HCT116 (cell line): Measurements from ENCODE around the gene TRIOBP. TPM values are rescaled to one million over a fixed set of nuclear protein-coding genes. Genes with fewer than 3 reads are reported as not detected.

Experiments used
- ATAC-seq: fragments of 200-7000 bp; cut with Tn5 transposase; 2 replicates; pipeline ENCODE4 v1.9.1; 2020; ENCODE audit warnings: mild to moderate bottlenecking, moderate library complexity
- BruUV-seq: library from RNA; stranded (reverse); fragments of 400-500 nt; replicated peaks from 2 replicates; lab custom pipeline; 2021; lab: Mats Ljungman, UMichigan
- CTCF ChIA-PET: fragments of 300-600 bp; sonication (Branson Sonifier 250); formaldehyde crosslinking; loops from one replicate; lab custom pipeline; 2021; ENCODE audit warnings: antibody characterized with exemption; lab: Charles Lee
- POLR2A ChIA-PET: fragments of 300-600, 350-600 bp; sonication (Branson Sonifier 250); formaldehyde crosslinking; loops from one replicate; lab custom pipeline; 2021; ENCODE audit warnings: antibody characterized with exemption; lab: Charles Lee
- RAD21 ChIA-PET, 2 experiments: fragments of 300-600 bp; sonication (Branson Sonifier 250); formaldehyde crosslinking; loops; one replicate each; lab custom pipeline; 2023; ENCODE audit warnings: low total read pairs in 2 of 2; ENCODE audit not compliant: uncharacterized antibody in 2 of 2, unreplicated experiment in 2 of 2, low non-redundant PET in 1 of 2; lab: Charles Lee
- DNase-seq: peaks from one replicate; pipeline ENCODE4 v3.0.0-alpha.2; 2010; ENCODE audit warnings: low read depth, low spot score
- H2AFZ ChIP-seq: fragments of 200-600 bp; shearing (Covaris generic), sonication (generic); 2 replicates; pipeline ENCODE4 v1.6.1; 2017; ENCODE audit warnings: low read depth, mixed run types, mixed read lengths, antibody characterized with exemption, low read length; ENCODE audit not compliant: poor library complexity, severe bottlenecking
- H3K27ac ChIP-seq: 2 replicates; pipeline ENCODE4 v1.5.1; 2012; ENCODE audit warnings: low read depth, low read length
- H3K27me3 ChIP-seq: fragments of 200-600 bp; sonication (generic); 2 replicates; pipeline ENCODE4 v1.6.1; 2016; ENCODE audit warnings: mixed run types, low read length, mixed read lengths; ENCODE audit not compliant: insufficient read depth
- H3K36me3 ChIP-seq, 2 experiments: fragments of 200-500 bp in 1 of 2; fragments of 200-600 bp in 1 of 2; sonication (Bioruptor generic) in 1 of 2; sonication (generic) in 1 of 2; 2 replicates each; pipeline versions ENCODE4 v1.5.1 to v1.6.1; 2014 to 2016; ENCODE audit warnings: low read length in 2 of 2, inconsistent platforms in 1 of 2, mixed read lengths in 1 of 2, mixed run types in 1 of 2; ENCODE audit not compliant: insufficient read depth in 2 of 2, control insufficient read depth in 1 of 2
- H3K4me1 ChIP-seq, 2 experiments: fragments of 200-600 bp in 1 of 2; sonication (generic) in 1 of 2; 2 replicates each; pipeline versions ENCODE4 v1.5.1 to v1.6.1; 2012 to 2017; ENCODE audit warnings: low read length in 2 of 2, inconsistent platforms in 1 of 2, mild to moderate bottlenecking in 1 of 2, mixed read lengths in 1 of 2, mixed run types in 1 of 2, moderate library complexity in 1 of 2; ENCODE audit not compliant: insufficient read depth in 2 of 2, control insufficient read depth in 1 of 2
- H3K4me2 ChIP-seq: fragments of 200-600 bp; sonication (generic); 2 replicates; pipeline ENCODE4 v1.6.1; 2017; ENCODE audit warnings: mixed run types, low read length, mixed read lengths
- H3K4me3 ChIP-seq, 2 experiments: fragments of 200-600 bp in 1 of 2; sonication (generic) in 1 of 2; replicated peaks in 1 of 2; 2 replicates each; pipeline ENCODE4 v1.5.1; 2011 to 2016; ENCODE audit warnings: low read length in 2 of 2, control low read depth in 1 of 2, low read depth in 1 of 2, mild to moderate bottlenecking in 1 of 2, mixed read lengths in 1 of 2, mixed run types in 1 of 2
- H3K79me2 ChIP-seq: fragments of 200-600 bp; sonication (generic); 2 replicates; pipeline ENCODE4 v1.6.1; 2017; ENCODE audit warnings: mild to moderate bottlenecking, mixed run types, low read length, moderate library complexity, mixed read lengths; ENCODE audit not compliant: insufficient read depth
- H3K9ac ChIP-seq: fragments of 200-600 bp; sonication (generic); 2 replicates; pipeline ENCODE4 v1.6.1; 2016; ENCODE audit warnings: low read length, mixed read lengths
- H3K9me2 ChIP-seq: fragments of 200-600 bp; sonication (generic), shearing (Covaris generic); 2 replicates; pipeline ENCODE4 v1.6.1; 2017; ENCODE audit warnings: mixed run types, mild to moderate bottlenecking, moderate library complexity; ENCODE audit not compliant: insufficient read depth
- H3K9me3 ChIP-seq, 2 experiments: fragments of 200-500 bp in 1 of 2; fragments of 200-600 bp in 1 of 2; sonication (Bioruptor generic) in 1 of 2; sonication (generic) in 1 of 2; 2 replicates each; pipeline ENCODE4 v1.6.1; 2014 to 2017; ENCODE audit warnings: low read length in 2 of 2, mixed read lengths in 2 of 2, inconsistent platforms in 1 of 2, low read depth in 1 of 2, mild to moderate bottlenecking in 1 of 2, mixed run types in 1 of 2, moderate library complexity in 1 of 2; ENCODE audit not compliant: control insufficient read depth in 1 of 2, insufficient read depth in 1 of 2
- H4K20me1 ChIP-seq: fragments of 200-600 bp; sonication (generic), shearing (Covaris generic); 2 replicates; pipeline ENCODE4 v1.6.1; 2017; ENCODE audit warnings: mixed run types, mild to moderate bottlenecking, moderate library complexity; ENCODE audit not compliant: insufficient read depth
- CBX3 ChIP-seq: IDR thresholded peaks from 2 replicates; pipeline ENCODE4 v1.6.1; 2012; ENCODE audit warnings: low read depth
- CEBPB ChIP-seq: IDR thresholded peaks from 2 replicates; pipeline ENCODE4 v1.6.1; 2012; ENCODE audit warnings: low read depth
- CTCF ChIP-seq, 3 experiments: fragments of 200-600 bp in 1 of 3; sonication (generic) in 1 of 3; IDR thresholded peaks in 2 of 3; conservative IDR thresholded peaks in 1 of 3; 2 replicates each; pipeline ENCODE4 v1.5.1; 2012 to 2017; ENCODE audit warnings: low read depth in 2 of 3, low read length in 2 of 3, antibody characterized with exemption in 1 of 3, borderline replicate concordance in 1 of 3, control low read depth in 1 of 3, mild to moderate bottlenecking in 1 of 3, mixed read lengths in 1 of 3, mixed run types in 1 of 3, moderate library complexity in 1 of 3; ENCODE audit not compliant: insufficient read depth in 1 of 3
- EGR1 ChIP-seq: IDR thresholded peaks from 2 replicates; pipeline ENCODE4 v1.6.1; 2012; ENCODE audit warnings: low read depth
- EZH2 ChIP-seq: fragments of 200-600 bp; sonication (generic); IDR thresholded peaks from 2 replicates; pipeline ENCODE4 v1.6.1; 2017; ENCODE audit warnings: antibody characterized with exemption, mixed run types
- EZH2phosphoT487 ChIP-seq: fragments of 200-600 bp; IDR thresholded peaks from 2 replicates; pipeline ENCODE4 v1.6.1; 2018; ENCODE audit warnings: antibody characterized with exemption, borderline replicate concordance
- FOSL1 ChIP-seq: IDR thresholded peaks from 2 replicates; pipeline ENCODE4 v1.6.1; 2012; ENCODE audit warnings: low read depth
- JUND ChIP-seq: IDR thresholded peaks from 2 replicates; pipeline ENCODE4 v1.6.1; 2012
- MAX ChIP-seq: IDR thresholded peaks from 2 replicates; pipeline ENCODE4 v1.6.1; 2012
- REST ChIP-seq: IDR thresholded peaks from 2 replicates; pipeline ENCODE4 v1.6.1; 2012; ENCODE audit warnings: low read depth
- SIN3A ChIP-seq: IDR thresholded peaks from 2 replicates; pipeline ENCODE4 v1.6.1; 2012; ENCODE audit warnings: low read depth
- SRF ChIP-seq: IDR thresholded peaks from 2 replicates; pipeline ENCODE4 v1.6.1; 2012; ENCODE audit warnings: low read depth
- TCF7L2 ChIP-seq: IDR thresholded peaks from 2 replicates; pipeline ENCODE4 v1.7.0; 2011; ENCODE audit warnings: borderline replicate concordance, inconsistent platforms; ENCODE audit not compliant: insufficient read depth, insufficient read length; ENCODE audit errors: extremely low read depth
- YY1 ChIP-seq: IDR thresholded peaks from 2 replicates; pipeline ENCODE4 v1.6.1; 2011; ENCODE audit warnings: low read length, low read depth, moderate library complexity, mild to moderate bottlenecking; ENCODE audit not compliant: insufficient replicate concordance; ENCODE audit errors: extremely low read depth
- ZBTB33 ChIP-seq: IDR thresholded peaks from 2 replicates; pipeline ENCODE4 v1.6.1; 2011; ENCODE audit warnings: mild to moderate bottlenecking, low read length, moderate library complexity; ENCODE audit not compliant: insufficient replicate concordance; ENCODE audit errors: extremely low read depth
- ZFX ChIP-seq: fragments of 450-650 bp; IDR thresholded peaks from 2 replicates; pipeline ENCODE4 v1.6.1; 2017
- ZNF274 ChIP-seq: fragments of 200-500 bp; sonication (Bioruptor generic); IDR thresholded peaks from 2 replicates; pipeline ENCODE4 v1.6.1; 2014; ENCODE audit warnings: mild to moderate bottlenecking, low read depth, low read length, inconsistent platforms
- intact Hi-C: fragments of 100-400 bp; cut with micrococcal nuclease; formaldehyde crosslinking; loops from 2 replicates; pipeline ENCODE4 v1.10.0; 2022
- total RNA-seq: library from RNA; stranded (reverse); gene quantifications from one replicate; pipeline ENCODE4 v1.2.1, GENCODE V29; 2021; ENCODE audit not compliant: unreplicated experiment

TRIOBP gene
- total RNA-seq, 1 experiment from 2014 or later = 244 TPM

GRCh38 chr22:37822079-37822833 lies 125.4 kb downstream of the TRIOBP start:
- intact Hi-C loops = no loop called here
- H3K36me3 ChIP-seq = no peaks in the 10 kb centered on the region
- no peaks in the 10 kb centered on the region for H3K27me3 ChIP-seq
- no TSS peak for BruUV-seq
- no peak for DNase-seq
- POLR2A ChIA-PET = interaction anchor here (1.3 kb wide), 1 partner anchor 15 kb away, joined by 3 read pairs; the partner anchor contains the start of gene GCAT
- no peak overlapping the region for H3K4me3 ChIP-seq
- no peak overlapping the region for H3K27ac ChIP-seq
- TF ChIP-seq SRF (no peak), MAX (no peak), EZH2phosphoT487 (no peak), TCF7L2 (no peak), CBX3 (no peak), EZH2 (no peak), JUND (no peak), CTCF (IDR thresholded peaks at IDR 0.05 in 2 of 3, conservative IDR thresholded peaks at IDR 0.05 in 1 of 3; ENCODE audit: borderline replicate concordance in 1 of 3, insufficient read depth in 1 of 3, low read depth in 2 of 3, low read length in 2 of 3) (no peak), EGR1 (no peak), YY1 (no peak), ZNF274 (no peak), REST (no peak), CEBPB (no peak), ZBTB33 (no peak), SIN3A (no peak), ZFX (no peak), FOSL1 (no peak)
- CTCF ChIA-PET = interaction anchor here (0.7 to 1.3 kb wide), 2 partner anchors 15 to 22 kb away, joined by 3 to 4 read pairs; partner anchors contain the start of genes ANKRD54 and GCAT
- peaks cover 4 to 14% of the 10 kb centered on the region in 2 experiments; a peak in 3 of 4 replicates for H3K4me1 ChIP-seq
- H2AFZ ChIP-seq = no peak overlapping the region
- RAD21 ChIA-PET = no interaction called here
- H3K9ac ChIP-seq = no peak overlapping the region
- no peaks in the 10 kb centered on the region for H4K20me1 ChIP-seq
- no peaks in the 10 kb centered on the region for H3K9me3 ChIP-seq
- no peak for ATAC-seq
- no peak overlapping the region for H3K4me2 ChIP-seq
- H3K9me2 ChIP-seq = no peaks in the 10 kb centered on the region
- no peaks in the 10 kb centered on the region for H3K79me2 ChIP-seq
